Progenitor cell of endocrine pancreas (in vitro differentiated cells): ENCODE data around the gene WNK2. TPM values are rescaled to one million over a fixed set of nuclear protein-coding genes. Genes with fewer than 3 reads are reported as not detected.

Experiments
- DNase-seq: peaks from one replicate; pipeline ENCODE4 v3.0.0; 2021; ENCODE audit warnings: low spot score; ENCODE audit not compliant: unreplicated experiment
- H3K27ac Mint-ChIP-seq: 2 replicates; pipeline ENCODE4 v1.8.0; 2021; ENCODE audit warnings: mild to moderate bottlenecking, moderate library complexity, mixed read lengths
- H3K27me3 Mint-ChIP-seq: 2 replicates; pipeline ENCODE4 v1.8.0; 2021; ENCODE audit warnings: mixed read lengths
- H3K36me3 Mint-ChIP-seq: 2 replicates; pipeline ENCODE4 v1.8.0; 2022; ENCODE audit warnings: mixed read lengths; ENCODE audit not compliant: insufficient read depth
- H3K4me1 Mint-ChIP-seq: 2 replicates; pipeline ENCODE4 v1.8.0; 2021; ENCODE audit warnings: low read depth, mixed read lengths
- H3K4me3 Mint-ChIP-seq: 2 replicates; pipeline ENCODE4 v1.8.0; 2021; ENCODE audit warnings: low read depth, mild to moderate bottlenecking, moderate library complexity, mixed read lengths
- H3K9me3 Mint-ChIP-seq: 2 replicates; pipeline ENCODE4 v1.8.0; 2021; ENCODE audit warnings: low read depth, mixed read lengths
- CTCF ChIP-seq: fragments of 200-600 bp; sonication (generic); IDR thresholded peaks from one replicate; pipeline ENCODE4 v1.5.0; 2021; ENCODE audit warnings: antibody characterized with exemption, mild to moderate bottlenecking; ENCODE audit not compliant: unreplicated experiment
- total RNA-seq: library from RNA; stranded (reverse); gene quantifications from 2 replicates; pipeline ENCODE4 v1.2.1, GENCODE V29; 2021

WNK2 gene
- total RNA-seq, 1 donor from 2014 or later: 345 TPM

- Mint-ChIP-seq H3K27me3 (no peaks in the 10 kb centered on the region), H3K27ac (no peak overlapping the region), H3K36me3 (peaks cover 9% of the 10 kb centered on the region), H3K4me3 (no peak overlapping the region), H3K4me1 (peaks cover 69% of the 10 kb centered on the region), H3K9me3 (no peaks in the 10 kb centered on the region)
- no peak for DNase-seq
- TF ChIP-seq CTCF: no peak
These were observed 13.7 kb downstream of the WNK2 start for GRCh38 chr9:93197670-93198069.

- no peak for DNase-seq
- Mint-ChIP-seq H3K27me3 (no peaks in the 10 kb centered on the region), H3K36me3 (peaks cover 9% of the 10 kb centered on the region), H3K27ac (no peak overlapping the region), H3K4me3 (no peak overlapping the region), H3K4me1 (peaks cover 70% of the 10 kb centered on the region), H3K9me3 (no peaks in the 10 kb centered on the region)
- TF ChIP-seq CTCF: no peak
These were observed 14.3 kb downstream of the WNK2 start for GRCh38 chr9:93198117-93198837.

- no peak for TF ChIP-seq CTCF
- Mint-ChIP-seq H3K36me3 (peaks cover 9% of the 10 kb centered on the region), H3K4me1 (peaks cover 70% of the 10 kb centered on the region), H3K27me3 (no peaks in the 10 kb centered on the region), H3K27ac (no peak overlapping the region), H3K4me3 (no peak overlapping the region), H3K9me3 (no peaks in the 10 kb centered on the region)
- DNase-seq: no peak
These were observed 15.1 kb downstream of the WNK2 start for GRCh38 chr9:93198838-93199625.

GRCh38 chr9:93200449-93200742, 16.5 kb downstream of the WNK2 start:
- Mint-ChIP-seq H3K27me3 (no peaks in the 10 kb centered on the region), H3K9me3 (no peaks in the 10 kb centered on the region), H3K4me3 (no peak overlapping the region), H3K4me1 (peaks cover 69% of the 10 kb centered on the region), H3K36me3 (peaks cover 9% of the 10 kb centered on the region), H3K27ac (peak overlapping the region; percentile 5)
- no peak for TF ChIP-seq CTCF
- DNase-seq: no peak

GRCh38 chr9:93200989-93201334, 17.0 kb downstream of the WNK2 start:
- H3K4me3 Mint-ChIP-seq: peak overlapping the region; percentile 24
- peaks cover 7% of the 10 kb centered on the region for H3K36me3 Mint-ChIP-seq
- no peaks in the 10 kb centered on the region for H3K9me3 Mint-ChIP-seq
- no peaks in the 10 kb centered on the region for H3K27me3 Mint-ChIP-seq
- TF ChIP-seq CTCF: no peak
- DNase-seq: no peak
- peak overlapping the region; percentile 95 for H3K27ac Mint-ChIP-seq
- H3K4me1 Mint-ChIP-seq: peaks cover 72% of the 10 kb centered on the region
